Neural cell (in vitro differentiated cells): ENCODE measurements around the gene SMARCC2. TPM values are rescaled to one million over a fixed set of nuclear protein-coding genes. Genes with fewer than 3 reads are reported as not detected.
"Not testable (repeated sequence)": the region's sequence is repeated elsewhere in the genome, so short reads cannot be mapped to it uniquely, and the experiment has no call there.

Experiments used
- H2AFZ ChIP-seq: fragments of 200-600, 300-800 bp; sonication (generic), shearing (Covaris generic); 2 replicates; pipeline ENCODE4 v1.6.0; 2014; ENCODE audit warnings: low read depth, mild to moderate bottlenecking, antibody characterized with exemption, low read length, moderate library complexity
- H3F3A ChIP-seq: fragments of 200-600 bp; shearing (Covaris generic); 2 replicates; pipeline ENCODE4 v1.6.1; 2016; ENCODE audit warnings: mild to moderate bottlenecking, moderate library complexity, mixed read lengths, antibody characterized with exemption, low read length; ENCODE audit not compliant: insufficient read depth, poor library complexity, severe bottlenecking
- H3K27ac ChIP-seq: fragments of 200-600, 300-800 bp; sonication (generic), shearing (Covaris generic); 2 replicates; pipeline ENCODE4 v1.5.1; 2014; ENCODE audit warnings: mild to moderate bottlenecking, low read length, moderate library complexity
- H3K27me3 ChIP-seq: fragments of 300-800, 200-600 bp; sonication (generic), shearing (Covaris generic); 2 replicates; pipeline ENCODE4 v1.6.0; 2014; ENCODE audit warnings: mild to moderate bottlenecking, low read depth, low read length, moderate library complexity; ENCODE audit not compliant: insufficient read depth
- H3K36me3 ChIP-seq: fragments of 300-800, 200-600 bp; sonication (generic), shearing (Covaris generic); 2 replicates; pipeline ENCODE4 v1.5.1; 2014; ENCODE audit warnings: mild to moderate bottlenecking, antibody characterized with exemption, low read length, moderate library complexity; ENCODE audit not compliant: insufficient read depth
- H3K4me2 ChIP-seq: fragments of 300-800, 200-600 bp; sonication (generic), shearing (Covaris generic); 2 replicates; pipeline ENCODE4 v1.6.0; 2014; ENCODE audit warnings: mild to moderate bottlenecking, low read length
- H3K4me3 ChIP-seq: fragments of 300-800, 200-600 bp; sonication (generic), shearing (Covaris generic); 2 replicates; pipeline ENCODE4 v1.5.1; 2014; ENCODE audit warnings: mild to moderate bottlenecking, low read length, moderate library complexity
- H3K79me2 ChIP-seq: fragments of 200-600 bp; shearing (Covaris generic); replicated peaks from 2 replicates; pipeline ENCODE4 v1.6.0; 2014; ENCODE audit warnings: mild to moderate bottlenecking, low read length, moderate library complexity; ENCODE audit not compliant: insufficient read depth
- H3K9ac ChIP-seq: fragments of 300-800, 200-600 bp; sonication (generic), shearing (Covaris generic); 2 replicates; pipeline ENCODE4 v1.6.1; 2016; ENCODE audit warnings: mild to moderate bottlenecking, low read length, mixed read lengths
- H3K9me2 ChIP-seq: fragments of 200-600 bp; shearing (Covaris generic); 2 replicates; pipeline ENCODE4 v1.6.1; 2016; ENCODE audit warnings: mild to moderate bottlenecking, low read length, mixed read lengths; ENCODE audit not compliant: insufficient read depth
- H3K9me3 ChIP-seq: fragments of 200-600, 300-800 bp; sonication (generic), shearing (Covaris generic); 2 replicates; pipeline ENCODE4 v1.6.1; 2016; ENCODE audit warnings: mild to moderate bottlenecking, mixed run types, low read length, moderate library complexity, mixed read lengths
- H4K20me1 ChIP-seq: fragments of 200-600 bp; shearing (Covaris generic); 2 replicates; pipeline ENCODE4 v1.6.1; 2016; ENCODE audit warnings: mild to moderate bottlenecking, mixed run types; ENCODE audit not compliant: insufficient read depth
- CTCF ChIP-seq: fragments of 450-650 bp; IDR thresholded peaks from 2 replicates; pipeline ENCODE4 v1.5.1; 2014; ENCODE audit warnings: antibody characterized with exemption, mild to moderate bottlenecking, moderate library complexity; ENCODE audit not compliant: poor library complexity, severe bottlenecking
- EP300 ChIP-seq: fragments of 450-650 bp; conservative IDR thresholded peaks from 2 replicates; pipeline ENCODE4 v1.6.1; 2014; ENCODE audit warnings: antibody characterized with exemption, mild to moderate bottlenecking, moderate library complexity; ENCODE audit not compliant: poor library complexity, severe bottlenecking
- EZH2 ChIP-seq: fragments of 200-600, 300-800 bp; shearing (Covaris generic), sonication (generic); IDR thresholded peaks from 2 replicates; pipeline ENCODE4 v1.6.1; 2014; ENCODE audit warnings: antibody characterized with exemption, low read length, borderline replicate concordance, mild to moderate bottlenecking; ENCODE audit not compliant: insufficient read depth, poor library complexity, severe bottlenecking
- MXI1 ChIP-seq: fragments of 450-650 bp; conservative IDR thresholded peaks from 2 replicates; pipeline ENCODE4 v1.6.1; 2014; ENCODE audit warnings: antibody characterized with exemption, mild to moderate bottlenecking; ENCODE audit not compliant: poor library complexity, severe bottlenecking
- POLR2AphosphoS5 ChIP-seq: IDR thresholded peaks from 2 replicates; pipeline ENCODE4 v1.6.1; 2012
- RAD21 ChIP-seq: fragments of 450-650 bp; conservative IDR thresholded peaks from 2 replicates; pipeline ENCODE4 v1.6.1; 2014; ENCODE audit warnings: antibody characterized with exemption, mild to moderate bottlenecking, moderate library complexity
- REST ChIP-seq: IDR thresholded peaks from 2 replicates; pipeline ENCODE4 v1.6.1; 2012; ENCODE audit warnings: borderline replicate concordance
- SMC3 ChIP-seq: fragments of 450-650 bp; conservative IDR thresholded peaks from 2 replicates; pipeline ENCODE4 v1.6.1; 2014; ENCODE audit warnings: antibody characterized with exemption, mild to moderate bottlenecking, moderate library complexity; ENCODE audit not compliant: poor library complexity
- TAF1 ChIP-seq: IDR thresholded peaks from 2 replicates; pipeline ENCODE4 v1.6.1; 2012; ENCODE audit warnings: low read depth
- polyA plus RNA-seq: library from polyadenylated mRNA; depleted of rRNA; stranded (reverse); fragments of >200 nt; gene quantifications from 2 replicates; pipeline ENCODE4 v1.2.3, GENCODE V29; 2014

The SMARCC2 gene
- polyA plus RNA-seq, 1 donor from 2014 or later: 85.6 TPM

- H3F3A ChIP-seq: no peaks in the 10 kb centered on the region
- H3K36me3 ChIP-seq: no peaks in the 10 kb centered on the region
- H3K27me3 ChIP-seq: no peaks in the 10 kb centered on the region
- H4K20me1 ChIP-seq: no peaks in the 10 kb centered on the region
- H3K27ac ChIP-seq: no peak overlapping the region
- H3K9me2 ChIP-seq: no peaks in the 10 kb centered on the region
- no peak for TF ChIP-seq EZH2
- TF ChIP-seq EP300: no peak
- TF ChIP-seq MXI1: no peak
- no peak for TF ChIP-seq POLR2AphosphoS5
- no peak for TF ChIP-seq SMC3
- no peak for TF ChIP-seq TAF1
- TF ChIP-seq RAD21: no peak
- TF ChIP-seq REST: no peak
- TF ChIP-seq CTCF: no peak
- no peak overlapping the region for H2AFZ ChIP-seq
- H3K79me2 ChIP-seq: no peaks in the 10 kb centered on the region
- H3K9ac ChIP-seq: no peak overlapping the region
- H3K4me2 ChIP-seq: no peak overlapping the region
- no peak overlapping the region for H3K4me3 ChIP-seq
- no peaks in the 10 kb centered on the region for H3K9me3 ChIP-seq
Observed at GRCh38 chr12:56197921-56198635, 8.8 kb upstream of the SMARCC2 start.

GRCh38 chr12:56196818-56197550 is 7.7 kb upstream of the SMARCC2 start:
- H3K27me3 ChIP-seq, H3K36me3 ChIP-seq, H3K4me3 ChIP-seq, H3K79me2 ChIP-seq, H3K9me2 ChIP-seq, H3K9me3 ChIP-seq, H3K27ac ChIP-seq, H2AFZ ChIP-seq, H3K9ac ChIP-seq, H3K4me2 ChIP-seq, H4K20me1 ChIP-seq, H3F3A ChIP-seq: not testable (repeated sequence)
